HG03097 (cell line): ENCODE measurements around the gene MSANTD7.
"Not testable (repeated sequence)": the region's sequence is repeated elsewhere in the genome, so short reads cannot be mapped to it uniquely, and the experiment has no call there.

ENCODE experiments used
- ATAC-seq: cut with Tn5 transposase; IDR thresholded peaks from one replicate; pipeline ENCODE4 v1.9.1; 2021; ENCODE audit not compliant: unreplicated experiment, low FRiP score

MSANTD7 gene

GRCh38 chr10:14836208-14836607 lies 1.9 kb upstream of the MSANTD7 start:
- no peak for ATAC-seq

- no peak for ATAC-seq
Measured at GRCh38 chr10:14837003-14837756, 926 bp upstream of the MSANTD7 start.

- no peak for ATAC-seq
Measured at GRCh38 chr10:14838582-14839304, 637 bp downstream of the MSANTD7 start.

GRCh38 chr10:14839305-14839695 lies 1.2 kb downstream of the MSANTD7 start:
- no peak for ATAC-seq

- ATAC-seq: no peak
Measured at GRCh38 chr10:14840178-14840577, 2.1 kb downstream of the MSANTD7 start.

- ATAC-seq: no peak
Measured at GRCh38 chr10:14843327-14843988, 5.4 kb downstream of the MSANTD7 start.

- no peak for ATAC-seq
Measured at GRCh38 chr10:14844948-14845347, 6.8 kb downstream of the MSANTD7 start.

- ATAC-seq: no peak
Measured at GRCh38 chr10:14852236-14852635, 14.1 kb downstream of the MSANTD7 start.

- ATAC-seq: no peak
Measured at GRCh38 chr10:14855453-14855852, 17.3 kb downstream of the MSANTD7 start.

- ATAC-seq: no peak
Measured at GRCh38 chr10:14858338-14858960, 20.3 kb downstream of the MSANTD7 start.

- no peak for ATAC-seq
Measured at GRCh38 chr10:14859043-14859442, 20.9 kb downstream of the MSANTD7 start.

GRCh38 chr10:14859775-14860174 lies 21.7 kb downstream of the MSANTD7 start:
- ATAC-seq: no peak

- ATAC-seq: no peak
Measured at GRCh38 chr10:14860791-14861190, 22.7 kb downstream of the MSANTD7 start.

- ATAC-seq: not testable (repeated sequence)
Measured at GRCh38 chr10:14864466-14864865, 26.4 kb downstream of the MSANTD7 start.

- not testable (repeated sequence) for ATAC-seq
Measured at GRCh38 chr10:14864871-14865270, 26.8 kb downstream of the MSANTD7 start.

- no peak for ATAC-seq
Measured at GRCh38 chr10:14873090-14873760, 35.1 kb downstream of the MSANTD7 start.

GRCh38 chr10:14875941-14876340 lies 37.8 kb downstream of the MSANTD7 start:
- ATAC-seq: no peak

GRCh38 chr10:14876764-14877163 lies 38.7 kb downstream of the MSANTD7 start:
- ATAC-seq: no peak

GRCh38 chr10:14878266-14879123 lies 40.4 kb downstream of the MSANTD7 start, which contains the start of gene SUV39H2:
Gene SUV39H2 (plus strand): TSS chr10:14878866. CDS start chr10:14878889, 23 bp downstream.
- ATAC-seq: peak; percentile 90
